SK-N-SH (cell line): ENCODE measurements around the gene SLC38A2. TPM values are rescaled to one million over a fixed set of nuclear protein-coding genes. Genes with fewer than 3 reads are reported as not detected.
A peak's percentile ranks its signal among the peaks of the same experiment; 100 is the strongest.

ENCODE experiments used
- CTCF ChIA-PET: fragments of 300-600, 350-600 bp; formaldehyde crosslinking; extraction: SDS; loops from one replicate; lab custom pipeline; 2021; lab: Yijun Ruan, JAX
- POLR2A ChIA-PET: fragments of 350-600 bp; sonication (Branson Sonifier 250); formaldehyde crosslinking; extraction: SDS; loops from one replicate; lab custom pipeline; 2020; ENCODE audit warnings: antibody characterized with exemption, inconsistent platforms; lab: Yijun Ruan, JAX
- DNase-seq: peaks from one replicate; pipeline ENCODE4 v3.0.0; 2012
- H2AFZ ChIP-seq: fragments of 200-600 bp; sonication (generic); 2 replicates; pipeline ENCODE4 v1.8.1; 2016; ENCODE audit warnings: antibody characterized with exemption, mild to moderate bottlenecking, low read depth
- H3F3A ChIP-seq: fragments of 200-600 bp; sonication (generic); replicated peaks from 2 replicates; pipeline ENCODE3; 2016; ENCODE audit warnings: antibody characterized with exemption, mild to moderate bottlenecking; ENCODE audit not compliant: insufficient read depth
- H3K27ac ChIP-seq, 2 experiments: fragments of 200-500 bp in 1 of 2; fragments of 200-600 bp in 1 of 2; sonication (Bioruptor generic) in 1 of 2; sonication (generic), shearing (Covaris generic) in 1 of 2; 2 replicates each; pipeline versions ENCODE4 v1.5.1 to v1.6.1; 2014 to 2016; ENCODE audit warnings: low read depth in 2 of 2, inconsistent platforms in 1 of 2, low read length in 1 of 2, mild to moderate bottlenecking in 1 of 2, mixed read lengths in 1 of 2
- H3K27me3 ChIP-seq: fragments of 200-600 bp; sonication (generic), shearing (Covaris generic); 2 replicates; pipeline ENCODE4 v1.6.1; 2016; ENCODE audit warnings: mixed run types; ENCODE audit not compliant: insufficient read depth
- H3K36me3 ChIP-seq, 2 experiments: fragments of 200-500 bp in 1 of 2; fragments of 200-600 bp in 1 of 2; sonication (Bioruptor generic) in 1 of 2; sonication (generic) in 1 of 2; replicated peaks in 1 of 2; 2 replicates each; pipeline versions ENCODE3 to v1.5.1; 2014 to 2016; ENCODE audit warnings: low read length in 1 of 2, mild to moderate bottlenecking in 1 of 2; ENCODE audit not compliant: insufficient read depth in 2 of 2, control insufficient read depth in 1 of 2
- H3K4me1 ChIP-seq, 2 experiments: fragments of 200-500 bp in 1 of 2; fragments of 200-600 bp in 1 of 2; sonication (Bioruptor generic) in 1 of 2; sonication (generic), shearing (Covaris generic) in 1 of 2; 2 replicates each; pipeline versions ENCODE4 v1.5.1 to v1.6.1; 2014 to 2016; ENCODE audit warnings: low read depth in 1 of 2, low read length in 1 of 2, mixed run types in 1 of 2; ENCODE audit not compliant: insufficient read depth in 2 of 2, control insufficient read depth in 1 of 2
- H3K4me2 ChIP-seq: fragments of 200-600 bp; sonication (generic), shearing (Covaris generic); 2 replicates; pipeline ENCODE4 v1.6.1; 2017; ENCODE audit warnings: mixed run types
- H3K4me3 ChIP-seq, 2 experiments: fragments of 200-500 bp in 1 of 2; fragments of 200-600 bp in 1 of 2; sonication (Bioruptor generic) in 1 of 2; sonication (generic), shearing (Covaris generic) in 1 of 2; 2 replicates each; pipeline versions ENCODE4 v1.5.1 to v1.8.1; 2014 to 2016; ENCODE audit warnings: low read depth in 2 of 2, inconsistent platforms in 1 of 2, low read length in 1 of 2, mild to moderate bottlenecking in 1 of 2, mixed read lengths in 1 of 2, moderate library complexity in 1 of 2
- H3K79me2 ChIP-seq: fragments of 200-600 bp; sonication (generic); 2 replicates; pipeline ENCODE4 v1.8.1; 2017; ENCODE audit warnings: mild to moderate bottlenecking; ENCODE audit not compliant: insufficient read depth
- H3K9ac ChIP-seq: fragments of 200-600 bp; sonication (generic); 2 replicates; pipeline ENCODE4 v1.6.1; 2017; ENCODE audit warnings: mixed run types
- H3K9me2 ChIP-seq: fragments of 200-600 bp; sonication (generic); 2 replicates; pipeline ENCODE4 v1.6.1; 2017; ENCODE audit warnings: mixed run types
- H3K9me3 ChIP-seq: fragments of 200-600 bp; sonication (generic); 2 replicates; pipeline ENCODE4 v1.6.1; 2017; ENCODE audit warnings: mixed run types, mild to moderate bottlenecking, moderate library complexity
- H4K20me1 ChIP-seq: fragments of 200-600 bp; sonication (generic); 2 replicates; pipeline ENCODE4 v1.6.1; 2017; ENCODE audit warnings: mild to moderate bottlenecking, mixed run types; ENCODE audit not compliant: insufficient read depth
- CHD2 ChIP-seq: fragments of 150-350 bp; IDR thresholded peaks from 2 replicates; pipeline ENCODE4 v1.6.1; 2018; ENCODE audit warnings: low read length; ENCODE audit not compliant: partially characterized antibody
- CTCF ChIP-seq: fragments of 200-600 bp; sonication (generic); IDR thresholded peaks from 2 replicates; pipeline ENCODE4 v1.6.1; 2017; ENCODE audit warnings: antibody characterized with exemption, mild to moderate bottlenecking, moderate library complexity
- FOXJ3 ChIP-seq: sonication (generic); formaldehyde crosslinking; IDR thresholded peaks from 2 replicates; pipeline ENCODE4 v1.5.1; 2020; ENCODE audit warnings: mild to moderate bottlenecking, missing genetic modification reagents
- FOXM1 ChIP-seq: IDR thresholded peaks from 2 replicates; pipeline ENCODE4 v1.4.0; 2012; ENCODE audit warnings: low read depth, mild to moderate bottlenecking
- IRF3 ChIP-seq: fragments of 150-350 bp; IDR thresholded peaks from 2 replicates; pipeline ENCODE4 v1.6.1; 2016; ENCODE audit warnings: mild to moderate bottlenecking, low read depth, low read length
- MEF2A ChIP-seq: IDR thresholded peaks from 2 replicates; pipeline ENCODE4 v1.4.0; 2012; ENCODE audit warnings: low read depth, borderline replicate concordance
- NRF1 ChIP-seq: IDR thresholded peaks from 2 replicates; pipeline ENCODE4 v1.6.1; 2012; ENCODE audit warnings: low read depth, mild to moderate bottlenecking, low read length
- RAD21 ChIP-seq: IDR thresholded peaks from 2 replicates; pipeline ENCODE4 v1.6.1; 2012; ENCODE audit warnings: mild to moderate bottlenecking, low read length
- RCOR1 ChIP-seq: fragments of 150-350 bp; IDR thresholded peaks from 2 replicates; pipeline ENCODE4 v1.6.1; 2017; ENCODE audit warnings: antibody characterized with exemption, low read length
- SIN3A ChIP-seq: IDR thresholded peaks from 2 replicates; pipeline ENCODE4 v1.6.1; 2012; ENCODE audit warnings: low read depth, mild to moderate bottlenecking, low read length, moderate library complexity, borderline replicate concordance
- USF1 ChIP-seq: IDR thresholded peaks from 2 replicates; pipeline ENCODE4 v1.4.0; 2012; ENCODE audit warnings: low read depth, borderline replicate concordance
- WGBS: methylation state at CpG from one replicate; pipeline ENCODE4 v1.1.6; 2017; ENCODE audit warnings: low lambda C conversion rate; 5-methylcytosine and 5-hydroxymethylcytosine counted together
- polyA plus RNA-seq, 3 experiments: library from polyadenylated mRNA; depleted of rRNA; stranded (reverse); fragments of >200 nt; gene quantifications; 2 replicates each; pipeline ENCODE4 v1.2.3, GENCODE V29; 2012
- TF ChIP-seq, protein P1 (sequence below): IDR thresholded peaks from 2 replicates; pipeline ENCODE4; 2012
- TF ChIP-seq, protein P2 (sequence below): IDR thresholded peaks from 2 replicates; pipeline ENCODE4 v1.6.1; 2012; ENCODE audit warnings: mild to moderate bottlenecking, low read depth, low read length, moderate library complexity

SLC38A2 gene
- polyA plus RNA-seq, 1 of the 3 experiments (the other 2 are of a cell fraction), result 135 TPM

DNA sequence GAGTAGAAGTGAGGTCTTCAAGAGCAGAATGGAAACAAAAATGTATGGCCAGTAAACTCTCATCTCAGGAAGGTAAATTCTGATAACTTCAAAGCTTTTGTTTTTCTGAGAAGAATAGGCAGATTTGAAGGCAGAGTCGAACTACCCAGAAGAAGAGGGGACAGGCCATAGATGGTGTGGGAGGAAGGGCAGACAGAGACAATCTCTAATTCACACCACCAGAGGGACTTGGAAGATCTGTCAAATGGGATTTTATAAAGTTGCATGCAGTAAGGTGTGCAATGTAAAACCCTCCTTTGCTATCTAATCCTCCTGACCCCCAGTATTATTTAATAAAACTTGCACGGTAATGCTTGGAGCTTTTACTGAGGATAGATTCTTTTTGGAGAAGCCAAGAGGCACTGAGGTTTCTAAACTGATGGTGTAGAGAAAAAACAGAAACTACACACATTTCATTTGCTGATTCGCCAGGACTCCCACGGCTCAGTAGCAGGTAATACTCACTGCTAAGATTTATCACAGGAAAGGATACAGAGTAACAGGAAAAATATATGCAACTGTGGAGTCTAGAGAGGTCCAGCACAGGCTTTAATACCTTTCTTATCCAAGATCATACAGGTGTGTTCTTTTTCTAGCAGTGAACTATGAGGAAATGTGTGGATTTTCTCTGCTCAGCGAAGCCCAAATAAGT, 18.3 kb downstream of the SLC38A2 start:
- Histone ChIP-seq H3K36me3 (peaks cover 6 to 10% of the 10 kb centered on the region in 2 experiments), H2AFZ (no peak overlapping the region), H3K27ac (no peak overlapping the region), H4K20me1 (peaks cover 27% of the 10 kb centered on the region), H3K4me2 (no peak overlapping the region), H3K27me3 (no peaks in the 10 kb centered on the region), H3K79me2 (no peaks in the 10 kb centered on the region), H3K9me3 (no peaks in the 10 kb centered on the region), H3K9ac (no peak overlapping the region), H3K4me1 (no peaks in the 10 kb centered on the region), H3K4me3 (no peak overlapping the region), H3F3A (peaks cover 39% of the 10 kb centered on the region), H3K9me2 (no peaks in the 10 kb centered on the region)
- ChIA-PET CTCF (interaction anchor here (1.7 kb wide), 1 partner anchor 9 kb away, joined by 5 read pairs; no protein-coding TSS in a partner anchor), POLR2A (no interaction called here)
- TF ChIP-seq, protein P1, sequence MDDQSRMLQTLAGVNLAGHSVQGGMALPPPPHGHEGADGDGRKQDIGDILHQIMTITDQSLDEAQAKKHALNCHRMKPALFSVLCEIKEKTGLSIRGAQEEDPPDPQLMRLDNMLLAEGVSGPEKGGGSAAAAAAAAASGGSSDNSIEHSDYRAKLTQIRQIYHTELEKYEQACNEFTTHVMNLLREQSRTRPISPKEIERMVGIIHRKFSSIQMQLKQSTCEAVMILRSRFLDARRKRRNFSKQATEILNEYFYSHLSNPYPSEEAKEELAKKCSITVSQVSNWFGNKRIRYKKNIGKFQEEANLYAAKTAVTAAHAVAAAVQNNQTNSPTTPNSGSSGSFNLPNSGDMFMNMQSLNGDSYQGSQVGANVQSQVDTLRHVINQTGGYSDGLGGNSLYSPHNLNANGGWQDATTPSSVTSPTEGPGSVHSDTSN, result no peak
- TF ChIP-seq CTCF, result peak; percentile 28
- WGBS, result 51% methylated on average over 5 of the region's 5 CpGs
- no peak for DNase-seq

GRCh38 chr12:46351886-46352650, 20.5 kb downstream of the SLC38A2 start:
- Histone ChIP-seq H3K4me3 (no peak overlapping the region), H3K4me1 (no peaks in the 10 kb centered on the region), H3K27ac (no peak overlapping the region), H3K27me3 (no peaks in the 10 kb centered on the region), H3F3A (peaks cover 17% of the 10 kb centered on the region), H4K20me1 (peaks cover 6% of the 10 kb centered on the region), H2AFZ (no peak overlapping the region), H3K4me2 (no peak overlapping the region), H3K36me3 (no peaks in the 10 kb centered on the region), H3K9me3 (no peaks in the 10 kb centered on the region)
- 61% methylated on average over 2 of the region's 2 CpGs for WGBS
- no peak for DNase-seq
- CTCF ChIA-PET, result no interaction called here
- POLR2A ChIA-PET, result no interaction called here
- TF ChIP-seq SIN3A (no peak), RCOR1 (no peak), USF1 (no peak), MEF2A (no peak), IRF3 (no peak), FOXJ3 (no peak), NRF1 (no peak), RAD21 (no peak), CHD2 (no peak), FOXM1 (no peak)
- TF ChIP-seq, protein P2, sequence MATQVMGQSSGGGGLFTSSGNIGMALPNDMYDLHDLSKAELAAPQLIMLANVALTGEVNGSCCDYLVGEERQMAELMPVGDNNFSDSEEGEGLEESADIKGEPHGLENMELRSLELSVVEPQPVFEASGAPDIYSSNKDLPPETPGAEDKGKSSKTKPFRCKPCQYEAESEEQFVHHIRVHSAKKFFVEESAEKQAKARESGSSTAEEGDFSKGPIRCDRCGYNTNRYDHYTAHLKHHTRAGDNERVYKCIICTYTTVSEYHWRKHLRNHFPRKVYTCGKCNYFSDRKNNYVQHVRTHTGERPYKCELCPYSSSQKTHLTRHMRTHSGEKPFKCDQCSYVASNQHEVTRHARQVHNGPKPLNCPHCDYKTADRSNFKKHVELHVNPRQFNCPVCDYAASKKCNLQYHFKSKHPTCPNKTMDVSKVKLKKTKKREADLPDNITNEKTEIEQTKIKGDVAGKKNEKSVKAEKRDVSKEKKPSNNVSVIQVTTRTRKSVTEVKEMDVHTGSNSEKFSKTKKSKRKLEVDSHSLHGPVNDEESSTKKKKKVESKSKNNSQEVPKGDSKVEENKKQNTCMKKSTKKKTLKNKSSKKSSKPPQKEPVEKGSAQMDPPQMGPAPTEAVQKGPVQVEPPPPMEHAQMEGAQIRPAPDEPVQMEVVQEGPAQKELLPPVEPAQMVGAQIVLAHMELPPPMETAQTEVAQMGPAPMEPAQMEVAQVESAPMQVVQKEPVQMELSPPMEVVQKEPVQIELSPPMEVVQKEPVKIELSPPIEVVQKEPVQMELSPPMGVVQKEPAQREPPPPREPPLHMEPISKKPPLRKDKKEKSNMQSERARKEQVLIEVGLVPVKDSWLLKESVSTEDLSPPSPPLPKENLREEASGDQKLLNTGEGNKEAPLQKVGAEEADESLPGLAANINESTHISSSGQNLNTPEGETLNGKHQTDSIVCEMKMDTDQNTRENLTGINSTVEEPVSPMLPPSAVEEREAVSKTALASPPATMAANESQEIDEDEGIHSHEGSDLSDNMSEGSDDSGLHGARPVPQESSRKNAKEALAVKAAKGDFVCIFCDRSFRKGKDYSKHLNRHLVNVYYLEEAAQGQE, result no peak
- TF ChIP-seq, protein P1, result no peak
- TF ChIP-seq, all 33 proteins: peak for 0
- Histone ChIP-seq H3K9ac (no peak overlapping the region), H3K79me2 (no peaks in the 10 kb centered on the region), H3K9me2 (no peaks in the 10 kb centered on the region)
